Tibial nerve (tissue), 4 donors: ENCODE results near the gene ATG7. TPM values are rescaled to one million over a fixed set of nuclear protein-coding genes. Genes with fewer than 3 reads are reported as not detected.

Source experiments
- DNase-seq, 2 donors: peaks; one replicate each; pipeline ENCODE4 v3.0.0-alpha.2; 2019; ENCODE audit warnings: low spot score in 2 of 2
- H3K27ac ChIP-seq, 4 donors: fragments of 200-600 bp; sonication (generic) in 3 of 4; one replicate each; pipeline ENCODE4 v1.5.1; 2017 to 2019; ENCODE audit warnings: mild to moderate bottlenecking in 1 of 4
- H3K27me3 ChIP-seq, 2 donors: fragments of 200-600 bp; sonication (generic) in 1 of 2; one replicate each; pipeline versions ENCODE4 v1.5.1 to v1.6.0; 2017 to 2019
- H3K36me3 ChIP-seq, 3 donors: fragments of 200-600 bp; sonication (generic); one replicate each; pipeline ENCODE4 v1.5.1; 2018 to 2019
- H3K4me1 ChIP-seq, 4 donors: fragments of 200-600 bp; sonication (generic) in 3 of 4; one replicate each; pipeline ENCODE4 v1.5.1; 2017 to 2019
- H3K4me3 ChIP-seq, 4 donors: fragments of 200-600 bp; sonication (generic) in 3 of 4; one replicate each; pipeline ENCODE4 v1.5.1; 2017 to 2019; ENCODE audit warnings: mild to moderate bottlenecking in 1 of 4, moderate library complexity in 1 of 4
- H3K9me3 ChIP-seq, 4 donors: fragments of 200-600 bp; sonication (generic) in 3 of 4; one replicate each; pipeline ENCODE4 v1.5.1; 2017 to 2019
- CTCF ChIP-seq, 5 experiments: fragments of 200-600 bp in 3 of 5; fragments of 450-650 bp in 2 of 5; sonication (generic) in 3 of 5; IDR thresholded peaks; one replicate each; pipeline ENCODE4 v1.5.1; 2016 to 2019; ENCODE audit warnings: antibody characterized with exemption in 5 of 5, mild to moderate bottlenecking in 3 of 5, moderate library complexity in 2 of 5
- EP300 ChIP-seq, 2 donors: sonication (generic); formaldehyde crosslinking; IDR thresholded peaks; one replicate each; pipeline ENCODE4 v1.6.1; 2017; ENCODE audit warnings: antibody characterized with exemption in 2 of 2, mild to moderate bottlenecking in 1 of 2
- POLR2A ChIP-seq, 2 donors: fragments of 450-650 bp; IDR thresholded peaks; one replicate each; pipeline ENCODE4 v1.6.1; 2017; ENCODE audit warnings: antibody characterized with exemption in 2 of 2, mild to moderate bottlenecking in 2 of 2, moderate library complexity in 2 of 2
- WGBS, 2 donors: methylation state at CpG; one replicate each; pipeline ENCODE4 v1.1.5; 2018; 5-methylcytosine and 5-hydroxymethylcytosine counted together
- total RNA-seq, 4 donors: library from RNA; depleted of rRNA; stranded (reverse); fragments of >200 nt; gene quantifications; one replicate each; pipeline ENCODE4 v1.1.0, GENCODE V29; 2016

The ATG7 gene
- total RNA-seq, 4 donors from 2014 or later = 71.0 to 94.0 (median 76.2) TPM

GRCh38 chr3:11370966-11371365, 98.8 kb downstream of the ATG7 start:
- 87% methylated on average over 4 of the region's 4 CpGs for WGBS, 2 donors
- Histone ChIP-seq H3K36me3 (peaks cover 0 to 5% (median 0%) of the 10 kb centered on the region in 3 donors), H3K4me3 (no peak overlapping the region), H3K4me1 (peaks cover 0 to 56% (median 31%) of the 10 kb centered on the region in 4 donors), H3K27me3 (no peaks in the 10 kb centered on the region), H3K27ac (peak overlapping the region in 3 of 4 donors; percentile 43 to 97 (median 83)), H3K9me3 (no peaks in the 10 kb centered on the region)
- no peak for DNase-seq
- no peak for TF ChIP-seq POLR2A (IDR thresholded peaks at IDR 0.05)
- TF ChIP-seq CTCF (IDR thresholded peaks at IDR 0.05) = no peak
- no peak for TF ChIP-seq EP300 (IDR thresholded peaks at IDR 0.05)

GRCh38 chr3:11371747-11372146, 99.5 kb downstream of the ATG7 start:
- Histone ChIP-seq H3K36me3 (peaks cover 0 to 5% (median 0%) of the 10 kb centered on the region in 3 donors), H3K27me3 (no peaks in the 10 kb centered on the region), H3K27ac (peak overlapping the region in 1 of 4 donors; percentile 83), H3K4me3 (no peak overlapping the region), H3K9me3 (no peaks in the 10 kb centered on the region), H3K4me1 (peaks cover 0 to 48% (median 28%) of the 10 kb centered on the region in 4 donors)
- 79 to 84% methylated on average over 10 of the region's 10 CpGs for WGBS, 2 donors
- no peak for TF ChIP-seq CTCF (IDR thresholded peaks at IDR 0.05)
- DNase-seq = no peak

GRCh38 chr3:11373235-11373634, 101.0 kb downstream of the ATG7 start:
- peaks cover 0 to 34% (median 18%) of the 10 kb centered on the region in 4 donors for H3K4me1 ChIP-seq
- peaks cover 0 to 5% (median 0%) of the 10 kb centered on the region in 3 donors for H3K36me3 ChIP-seq
- WGBS, 2 donors = 83 to 89% methylated on average over 4 of the region's 4 CpGs
- no peak overlapping the region for H3K4me3 ChIP-seq
- no peaks in the 10 kb centered on the region for H3K9me3 ChIP-seq
- no peaks in the 10 kb centered on the region for H3K27me3 ChIP-seq
- no peak overlapping the region for H3K27ac ChIP-seq
- TF ChIP-seq EP300 (IDR thresholded peaks at IDR 0.05) = no peak
- DNase-seq = no peak

- Histone ChIP-seq H3K36me3 (peaks cover 0 to 5% (median 0%) of the 10 kb centered on the region in 3 donors), H3K27me3 (no peaks in the 10 kb centered on the region), H3K27ac (no peak overlapping the region), H3K4me1 (peaks cover 0 to 29% (median 17%) of the 10 kb centered on the region in 4 donors), H3K4me3 (no peak overlapping the region), H3K9me3 (no peaks in the 10 kb centered on the region)
- no peak for DNase-seq
- 96 to 99% methylated on average over 2 of the region's 2 CpGs for WGBS, 2 donors
- TF ChIP-seq CTCF (IDR thresholded peaks at IDR 0.05) (no peak), EP300 (IDR thresholded peaks at IDR 0.05) (no peak), POLR2A (IDR thresholded peaks at IDR 0.05) (no peak)
Measured at GRCh38 chr3:11373654-11374053, 101.5 kb downstream of the ATG7 start.

- Histone ChIP-seq H3K36me3 (peaks cover 0 to 5% (median 0%) of the 10 kb centered on the region in 3 donors), H3K27ac (no peak overlapping the region), H3K9me3 (no peaks in the 10 kb centered on the region), H3K4me3 (no peak overlapping the region), H3K4me1 (peaks cover 0 to 21% (median 9%) of the 10 kb centered on the region in 4 donors), H3K27me3 (no peaks in the 10 kb centered on the region)
- no peak for DNase-seq
- WGBS, 2 donors = 89% methylated on average over 11 of the region's 11 CpGs
- TF ChIP-seq POLR2A (IDR thresholded peaks at IDR 0.05) = no peak
- no peak for TF ChIP-seq CTCF (IDR thresholded peaks at IDR 0.05)
- no peak for TF ChIP-seq EP300 (IDR thresholded peaks at IDR 0.05)
Measured at GRCh38 chr3:11375333-11376088, 103.3 kb downstream of the ATG7 start.
